Measurements from ENCODE around the gene PSMD2.

PSMD2 gene

GRCh38 chr3:184275961-184276910 is 22.8 kb upstream of the PSMD2 start, which contains the start of gene ECE2:
ECE2 (plus strand) TSS chr3:184276022; CDS start chr3:184276154, 132 bp downstream.
- in situ Hi-C loops (cut with MboI; ENCODE audit: low pct_unique_long_range_greater_than_20kb, low sequenced_read_pairs), result loop anchor here (25.0 kb wide), 1 partner anchor 389 kb away; the partner anchor contains the start of gene PARL
- no peak for DNase-seq

GRCh38 chr3:184277366-184277765 is 21.7 kb upstream of the PSMD2 start:
- in situ Hi-C loops (cut with MboI; ENCODE audit: low pct_unique_long_range_greater_than_20kb, low sequenced_read_pairs), result loop anchor here (25.0 kb wide), 1 partner anchor 390 kb away; the partner anchor contains the start of gene PARL
- no peak for DNase-seq

- DNase-seq, result no peak
- in situ Hi-C loops (cut with MboI; ENCODE audit: low pct_unique_long_range_greater_than_20kb, low sequenced_read_pairs), result loop anchor here (25.0 kb wide), 1 partner anchor 396 kb away; the partner anchor contains the start of gene PARL
Observed at GRCh38 chr3:184282941-184283340, 16.1 kb upstream of the PSMD2 start.

- in situ Hi-C loops (cut with MboI; ENCODE audit: low pct_unique_long_range_greater_than_20kb, low sequenced_read_pairs), result loop anchor here (25.0 kb wide), 1 partner anchor 396 kb away; the partner anchor contains the start of gene PARL
- DNase-seq, result no peak
Observed at GRCh38 chr3:184283681-184284080, 15.4 kb upstream of the PSMD2 start.

GRCh38 chr3:184284696-184285095 is 14.3 kb upstream of the PSMD2 start:
- DNase-seq, result peak; percentile 75
- in situ Hi-C loops (cut with MboI; ENCODE audit: low pct_unique_long_range_greater_than_20kb, low sequenced_read_pairs), result loop anchor here (25.0 kb wide), 1 partner anchor 397 kb away; the partner anchor contains the start of gene PARL

- in situ Hi-C loops (cut with MboI; ENCODE audit: low pct_unique_long_range_greater_than_20kb, low sequenced_read_pairs), result loop anchor here (25.0 kb wide), 1 partner anchor 402 kb away; the partner anchor contains the start of gene PARL
Observed at GRCh38 chr3:184289426-184289938, 9.6 kb upstream of the PSMD2 start.

GRCh38 chr3:184290331-184290730 is 8.7 kb upstream of the PSMD2 start:
- no peak for DNase-seq
- in situ Hi-C loops (cut with MboI; ENCODE audit: low pct_unique_long_range_greater_than_20kb, low sequenced_read_pairs), result loop anchor here (25.0 kb wide), 1 partner anchor 403 kb away; the partner anchor contains the start of gene PARL

More at GRCh38 chr3:184289426-184289938, 9.6 kb upstream of the PSMD2 start:
- DNase-seq, result peak; percentile 83

- in situ Hi-C loops (cut with MboI; ENCODE audit: low pct_unique_long_range_greater_than_20kb, low sequenced_read_pairs), result loop anchor here (25.0 kb wide), 1 partner anchor 404 kb away; the partner anchor contains the start of gene PARL
- DNase-seq, result no peak
Observed at GRCh38 chr3:184291044-184291737, 7.8 kb upstream of the PSMD2 start.

- in situ Hi-C loops (cut with MboI; ENCODE audit: low pct_unique_long_range_greater_than_20kb, low sequenced_read_pairs), result loop anchor here (25.0 kb wide), 1 partner anchor 405 kb away; the partner anchor contains the start of gene PARL
- DNase-seq, result no peak
Observed at GRCh38 chr3:184291738-184292445, 7.1 kb upstream of the PSMD2 start.

- in situ Hi-C loops (cut with MboI; ENCODE audit: low pct_unique_long_range_greater_than_20kb, low sequenced_read_pairs), result loop anchor here (25.0 kb wide), 1 partner anchor 408 kb away; the partner anchor contains the start of gene PARL
- no peak for DNase-seq
Observed at GRCh38 chr3:184295771-184296170, 3.3 kb upstream of the PSMD2 start.

- in situ Hi-C loops (cut with MboI; ENCODE audit: low pct_unique_long_range_greater_than_20kb, low sequenced_read_pairs), result loop anchor here (25.0 kb wide), 1 partner anchor 409 kb away; the partner anchor contains the start of gene PARL
- no peak for DNase-seq
Observed at GRCh38 chr3:184296616-184297015, 2.4 kb upstream of the PSMD2 start.

- DNase-seq, result no peak
- in situ Hi-C loops (cut with MboI; ENCODE audit: low pct_unique_long_range_greater_than_20kb, low sequenced_read_pairs), result loop anchor here (25.0 kb wide), 1 partner anchor 412 kb away; the partner anchor contains the start of gene PARL
Observed at GRCh38 chr3:184299488-184300377, 692 bp downstream of the PSMD2 start.

- no peak for DNase-seq
- in situ Hi-C loops (cut with MboI; ENCODE audit: low pct_unique_long_range_greater_than_20kb, low sequenced_read_pairs), result no loop called here
Observed at GRCh38 chr3:184300378-184300720, 1.3 kb downstream of the PSMD2 start.

- in situ Hi-C loops (cut with MboI; ENCODE audit: low pct_unique_long_range_greater_than_20kb, low sequenced_read_pairs), result no loop called here
- DNase-seq, result peak; percentile 21
Observed at GRCh38 chr3:184305577-184305976, 6.5 kb downstream of the PSMD2 start.

GRCh38 chr3:184306341-184306972 is 7.4 kb downstream of the PSMD2 start:
- in situ Hi-C loops (cut with MboI; ENCODE audit: low pct_unique_long_range_greater_than_20kb, low sequenced_read_pairs), result no loop called here
- no peak for DNase-seq

GRCh38 chr3:184307915-184308314 is 8.9 kb downstream of the PSMD2 start:
- no peak for DNase-seq
- in situ Hi-C loops (cut with MboI; ENCODE audit: low pct_unique_long_range_greater_than_20kb, low sequenced_read_pairs), result no loop called here

- DNase-seq, result no peak
- in situ Hi-C loops (cut with MboI; ENCODE audit: low pct_unique_long_range_greater_than_20kb, low sequenced_read_pairs), result no loop called here
Observed at GRCh38 chr3:184308744-184309143, 9.7 kb downstream of the PSMD2 start.

All from KBM-7 (cell line).